DOHH2 (cell line): ENCODE results near the gene SLC2A6.

Experiments
- H3F3A ChIP-seq: fragments of 200-600 bp; sonication (generic), shearing (Covaris generic); 2 replicates; pipeline ENCODE4 v1.6.0; 2016; ENCODE audit warnings: antibody characterized with exemption, mild to moderate bottlenecking; ENCODE audit not compliant: control insufficient read depth, insufficient read depth
- H3K27ac ChIP-seq: fragments of 200-600 bp; sonication (generic); 2 replicates; pipeline ENCODE4 v1.5.1; 2014; ENCODE audit warnings: low read depth, mild to moderate bottlenecking, low read length, moderate library complexity
- H3K27me3 ChIP-seq: fragments of 200-600 bp; sonication (generic); 2 replicates; pipeline ENCODE4 v1.6.1; 2014; ENCODE audit warnings: mild to moderate bottlenecking, low read length, mixed read lengths; ENCODE audit not compliant: control insufficient read depth
- H3K36me3 ChIP-seq: fragments of 200-600 bp; sonication (generic); 2 replicates; pipeline ENCODE4 v1.6.1; 2014; ENCODE audit warnings: mild to moderate bottlenecking, low read length, moderate library complexity, mixed read lengths; ENCODE audit not compliant: control insufficient read depth
- H3K4me1 ChIP-seq: fragments of 200-600 bp; sonication (generic); 2 replicates; pipeline ENCODE4 v1.6.1; 2014; ENCODE audit warnings: mild to moderate bottlenecking, low read length, mixed read lengths; ENCODE audit not compliant: control insufficient read depth
- H3K4me2 ChIP-seq: fragments of 200-600 bp; sonication (generic); 2 replicates; pipeline ENCODE4 v1.6.0; 2014; ENCODE audit warnings: mild to moderate bottlenecking, low read length, moderate library complexity
- H3K4me3 ChIP-seq: fragments of 200-600 bp; sonication (generic); 2 replicates; pipeline ENCODE4 v1.5.1; 2014; ENCODE audit warnings: mild to moderate bottlenecking, low read length, mixed read lengths
- H3K79me2 ChIP-seq: fragments of 200-600 bp; sonication (generic); 2 replicates; pipeline ENCODE4 v1.6.1; 2014; ENCODE audit warnings: mild to moderate bottlenecking, low read length, mixed read lengths; ENCODE audit not compliant: control insufficient read depth
- H3K9me2 ChIP-seq: fragments of 200-600 bp; sonication (generic); replicated peaks from 2 replicates; pipeline ENCODE4 v1.6.1; 2014; ENCODE audit warnings: mild to moderate bottlenecking, low read length, mixed read lengths; ENCODE audit not compliant: control insufficient read depth
- H3K9me3 ChIP-seq: fragments of 200-600 bp; sonication (generic); 2 replicates; pipeline ENCODE4 v1.6.1; 2014; ENCODE audit warnings: antibody characterized with exemption, low read length, mixed read lengths; ENCODE audit not compliant: control insufficient read depth, insufficient read depth
- H4K20me1 ChIP-seq: fragments of 200-600 bp; sonication (generic); 2 replicates; pipeline ENCODE4 v1.6.0; 2014; ENCODE audit warnings: low read depth, mild to moderate bottlenecking, antibody characterized with exemption, low read length, moderate library complexity; ENCODE audit not compliant: control insufficient read depth, insufficient read depth
- EZH2phosphoT487 ChIP-seq: fragments of 200-600 bp; sonication (generic); IDR thresholded peaks from 2 replicates; pipeline ENCODE4 v1.6.1; 2017; ENCODE audit warnings: borderline replicate concordance, mild to moderate bottlenecking, antibody characterized with exemption, low read length, moderate library complexity, mixed read lengths
- TF ChIP-seq, protein P1 (sequence below): fragments of 200-600 bp; sonication (generic); IDR thresholded peaks from one replicate; pipeline ENCODE4 v1.5.1; 2014; ENCODE audit warnings: antibody characterized with exemption, mild to moderate bottlenecking, low read depth, low read length; ENCODE audit not compliant: poor library complexity, severe bottlenecking

The SLC2A6 gene

GRCh38 chr9:133521122-133522072 is 42.5 kb upstream of the SLC2A6 start:
- TF ChIP-seq, protein P1, sequence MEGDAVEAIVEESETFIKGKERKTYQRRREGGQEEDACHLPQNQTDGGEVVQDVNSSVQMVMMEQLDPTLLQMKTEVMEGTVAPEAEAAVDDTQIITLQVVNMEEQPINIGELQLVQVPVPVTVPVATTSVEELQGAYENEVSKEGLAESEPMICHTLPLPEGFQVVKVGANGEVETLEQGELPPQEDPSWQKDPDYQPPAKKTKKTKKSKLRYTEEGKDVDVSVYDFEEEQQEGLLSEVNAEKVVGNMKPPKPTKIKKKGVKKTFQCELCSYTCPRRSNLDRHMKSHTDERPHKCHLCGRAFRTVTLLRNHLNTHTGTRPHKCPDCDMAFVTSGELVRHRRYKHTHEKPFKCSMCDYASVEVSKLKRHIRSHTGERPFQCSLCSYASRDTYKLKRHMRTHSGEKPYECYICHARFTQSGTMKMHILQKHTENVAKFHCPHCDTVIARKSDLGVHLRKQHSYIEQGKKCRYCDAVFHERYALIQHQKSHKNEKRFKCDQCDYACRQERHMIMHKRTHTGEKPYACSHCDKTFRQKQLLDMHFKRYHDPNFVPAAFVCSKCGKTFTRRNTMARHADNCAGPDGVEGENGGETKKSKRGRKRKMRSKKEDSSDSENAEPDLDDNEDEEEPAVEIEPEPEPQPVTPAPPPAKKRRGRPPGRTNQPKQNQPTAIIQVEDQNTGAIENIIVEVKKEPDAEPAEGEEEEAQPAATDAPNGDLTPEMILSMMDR, result no peak
- TF ChIP-seq EZH2phosphoT487, result no peak
- Histone ChIP-seq H4K20me1 (no peaks in the 10 kb centered on the region), H3K4me1 (no peaks in the 10 kb centered on the region), H3K9me3 (no peaks in the 10 kb centered on the region), H3K36me3 (no peaks in the 10 kb centered on the region), H3K9me2 (no peaks in the 10 kb centered on the region), H3K27ac (no peak overlapping the region), H3K27me3 (peaks cover 3% of the 10 kb centered on the region), H3F3A (no peaks in the 10 kb centered on the region), H3K79me2 (no peaks in the 10 kb centered on the region), H3K4me3 (no peak overlapping the region), H3K4me2 (no peak overlapping the region)

- Histone ChIP-seq H3K4me1 (no peaks in the 10 kb centered on the region), H4K20me1 (no peaks in the 10 kb centered on the region), H3K27me3 (peaks cover 3% of the 10 kb centered on the region), H3K4me3 (no peak overlapping the region), H3K36me3 (no peaks in the 10 kb centered on the region), H3K79me2 (no peaks in the 10 kb centered on the region), H3K9me2 (no peaks in the 10 kb centered on the region), H3K9me3 (no peaks in the 10 kb centered on the region), H3K4me2 (no peak overlapping the region), H3K27ac (no peak overlapping the region), H3F3A (no peaks in the 10 kb centered on the region)
- TF ChIP-seq, protein P1, result no peak
- no peak for TF ChIP-seq EZH2phosphoT487
Observed at GRCh38 chr9:133520121-133520835, 41.4 kb upstream of the SLC2A6 start.

- H3K36me3 ChIP-seq, result no peaks in the 10 kb centered on the region
- no peaks in the 10 kb centered on the region for H3F3A ChIP-seq
- no peak overlapping the region for H3K4me2 ChIP-seq
- H3K4me3 ChIP-seq, result no peak overlapping the region
- no peaks in the 10 kb centered on the region for H3K9me2 ChIP-seq
- H3K27ac ChIP-seq, result no peak overlapping the region
- H3K79me2 ChIP-seq, result no peaks in the 10 kb centered on the region
- H4K20me1 ChIP-seq, result no peaks in the 10 kb centered on the region
- TF ChIP-seq EZH2phosphoT487, result no peak
- TF ChIP-seq, protein P1, result no peak
- peaks cover 3% of the 10 kb centered on the region for H3K27me3 ChIP-seq
- H3K4me1 ChIP-seq, result no peaks in the 10 kb centered on the region
- no peaks in the 10 kb centered on the region for H3K9me3 ChIP-seq
Observed at GRCh38 chr9:133519693-133520092, 40.8 kb upstream of the SLC2A6 start.
